Adrenal gland (tissue), 5 donors: ENCODE results near the gene CCNI.

ENCODE experiments used
- CTCF ChIP-seq, 6 experiments: fragments of 450-650 bp in 4 of 6; fragments of 200-600 bp in 2 of 6; sonication (generic) in 1 of 6; IDR thresholded peaks; 1 replicate in 5 of 6; 2 replicates in 1 of 6; pipeline versions ENCODE4 v1.5.1 to v1.8.0; 2016 to 2021; ENCODE audit warnings: antibody characterized with exemption in 6 of 6, mild to moderate bottlenecking in 2 of 6, moderate library complexity in 1 of 6
- POLR2A ChIP-seq, 2 donors: fragments of 450-650 bp; IDR thresholded peaks; one replicate each; pipeline ENCODE4 v1.6.1; 2017; ENCODE audit warnings: antibody characterized with exemption in 2 of 2, mild to moderate bottlenecking in 2 of 2, moderate library complexity in 1 of 2
- donor health status: DM: no; HTN: no; CAD: no.

GRCh38 chr4:77093401-77093800 is 17.6 kb upstream of the CCNI start:
- no peak for TF ChIP-seq CTCF (IDR thresholded peaks at IDR 0.05)
- no peak for TF ChIP-seq POLR2A (IDR thresholded peaks at IDR 0.05)
